ENCODE results near the gene ELF2. TPM values are rescaled to one million over a fixed set of nuclear protein-coding genes. Genes with fewer than 3 reads are reported as not detected.
"Not testable (repeated sequence)": the region's sequence is repeated elsewhere in the genome, so short reads cannot be mapped to it uniquely, and the experiment has no call there.

The ELF2 gene
- total and polyA plus RNA-seq, 2 donors (not counting 1 experiment from before 2014, with no cell fraction given) = 25.1 to 97.5 TPM

DNA sequence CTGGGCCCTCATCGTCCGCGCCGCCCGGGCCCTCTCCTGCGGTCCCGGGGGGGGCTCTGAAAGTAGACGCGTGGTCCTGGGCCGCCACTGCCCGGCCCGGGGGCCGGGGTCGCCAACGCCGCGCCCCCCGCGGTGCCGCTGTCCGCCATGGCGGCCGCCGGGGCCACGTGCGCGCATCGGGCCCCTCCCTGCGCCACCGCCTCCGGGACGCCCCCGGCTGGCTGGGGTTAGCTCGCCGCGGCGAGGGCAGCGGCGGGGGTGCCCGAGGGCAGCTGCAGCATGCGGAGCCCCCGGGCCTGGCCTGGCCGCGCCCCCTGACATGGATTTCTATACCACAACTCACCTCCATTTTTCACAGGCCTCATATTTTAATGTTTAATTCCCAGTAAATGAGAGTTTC lies 61.8 kb downstream of the ELF2 start:
- Mint-ChIP-seq H3K27ac (no peak overlapping the region), H3K4me1 (no peaks in the 10 kb centered on the region), H3K9me3 (ENCODE audit: insufficient read depth) (no peaks in the 10 kb centered on the region), H3K27me3 (no peaks in the 10 kb centered on the region), H3K4me3 (no peak overlapping the region)
- Histone ChIP-seq H4K20me1 (ENCODE audit: control insufficient read depth, insufficient read depth, low read length, poor library complexity, severe bottlenecking) (no peaks in the 10 kb centered on the region), H3K36me3 (replicated peaks in 1 of 2; ENCODE audit: control extremely low read depth in 1 of 2, control insufficient read depth in 1 of 2, extremely low read depth in 1 of 2, insufficient read depth in 2 of 2, low read length in 1 of 2) (no peaks in the 10 kb centered on the region), H3K4me3 (ENCODE audit: control extremely low read depth in 1 of 5, extremely low read depth in 1 of 5, insufficient read depth in 1 of 5, low read depth in 2 of 5, low read length in 4 of 5) (no peak overlapping the region), H3K4me2 (replicated peaks; ENCODE audit: low read depth, low read length, poor library complexity, severe bottlenecking) (no peak overlapping the region), H3K4me1 (ENCODE audit: control insufficient read depth in 2 of 2, insufficient read depth in 2 of 2, low read length in 2 of 2) (no peaks in the 10 kb centered on the region), H3K9ac (ENCODE audit: low read length) (no peak overlapping the region), H3K27ac (ENCODE audit: low read length in 2 of 2) (no peak overlapping the region), H2AFZ (ENCODE audit: insufficient read depth, low read depth, low read length, poor library complexity, severe bottlenecking) (no peak overlapping the region), H3K79me2 (ENCODE audit: control insufficient read depth, insufficient read depth, low read length) (no peaks in the 10 kb centered on the region), H3K27me3 (replicated peaks in 1 of 4; ENCODE audit: control extremely low read depth in 1 of 4, control insufficient read depth in 3 of 4, insufficient read depth in 4 of 4, low read length in 3 of 4) (no peaks in the 10 kb centered on the region), H3K9me3 (ENCODE audit: control extremely low read depth in 1 of 3, control insufficient read depth in 2 of 3, insufficient read depth in 1 of 3, low read length in 2 of 3) (no peaks in the 10 kb centered on the region)
- no peak for ATAC-seq (ENCODE audit: low read depth)
- intact Hi-C loops (cut with micrococcal nuclease) = no loop called here
- 99% methylated on average over 33 of the region's 44 CpGs for WGBS (ENCODE audit: insufficient coverage)
- ChIA-PET POLR2A (no interaction called here), CTCF (no interaction called here)
- TF ChIP-seq, protein P1, sequence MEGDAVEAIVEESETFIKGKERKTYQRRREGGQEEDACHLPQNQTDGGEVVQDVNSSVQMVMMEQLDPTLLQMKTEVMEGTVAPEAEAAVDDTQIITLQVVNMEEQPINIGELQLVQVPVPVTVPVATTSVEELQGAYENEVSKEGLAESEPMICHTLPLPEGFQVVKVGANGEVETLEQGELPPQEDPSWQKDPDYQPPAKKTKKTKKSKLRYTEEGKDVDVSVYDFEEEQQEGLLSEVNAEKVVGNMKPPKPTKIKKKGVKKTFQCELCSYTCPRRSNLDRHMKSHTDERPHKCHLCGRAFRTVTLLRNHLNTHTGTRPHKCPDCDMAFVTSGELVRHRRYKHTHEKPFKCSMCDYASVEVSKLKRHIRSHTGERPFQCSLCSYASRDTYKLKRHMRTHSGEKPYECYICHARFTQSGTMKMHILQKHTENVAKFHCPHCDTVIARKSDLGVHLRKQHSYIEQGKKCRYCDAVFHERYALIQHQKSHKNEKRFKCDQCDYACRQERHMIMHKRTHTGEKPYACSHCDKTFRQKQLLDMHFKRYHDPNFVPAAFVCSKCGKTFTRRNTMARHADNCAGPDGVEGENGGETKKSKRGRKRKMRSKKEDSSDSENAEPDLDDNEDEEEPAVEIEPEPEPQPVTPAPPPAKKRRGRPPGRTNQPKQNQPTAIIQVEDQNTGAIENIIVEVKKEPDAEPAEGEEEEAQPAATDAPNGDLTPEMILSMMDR (IDR thresholded peaks at IDR 0.05) = no peak
- no peak for TF ChIP-seq EZH2 (IDR thresholded peaks at IDR 0.05; ENCODE audit: borderline replicate concordance, insufficient read depth, low read depth, low read length, poor library complexity, severe bottlenecking)
- DNase-seq = no peak

DNA sequence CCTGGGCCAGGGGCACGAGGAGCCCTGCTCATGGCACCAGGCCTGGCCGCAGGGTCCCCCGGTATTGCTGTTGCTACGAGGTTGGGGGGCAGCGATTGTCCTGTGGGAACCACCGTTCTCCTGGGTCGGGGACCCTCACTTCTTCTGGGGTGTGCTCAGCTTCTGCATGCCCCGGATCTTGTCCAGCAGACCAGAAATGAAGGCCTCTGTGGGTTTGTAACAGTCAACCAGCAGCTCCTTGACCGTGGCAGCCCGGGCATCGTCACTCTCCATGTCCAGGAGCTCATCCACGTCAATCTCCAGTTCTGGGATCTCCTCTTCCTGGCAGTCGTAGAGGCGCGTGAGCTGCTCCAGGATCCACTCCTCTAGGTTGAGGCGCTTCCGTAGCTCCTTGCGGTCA lies 62.2 kb downstream of the ELF2 start:
- DNase-seq; H3K4me3 Mint-ChIP-seq; H3K4me2 ChIP-seq (replicated peaks; ENCODE audit: low read depth, low read length, poor library complexity, severe bottlenecking); H3K4me1 Mint-ChIP-seq; H3K4me3 ChIP-seq (ENCODE audit: control extremely low read depth in 1 of 5, extremely low read depth in 1 of 5, insufficient read depth in 1 of 5, low read depth in 2 of 5, low read length in 4 of 5); ATAC-seq (ENCODE audit: low read depth); H3K27me3 ChIP-seq (replicated peaks in 1 of 4; ENCODE audit: control extremely low read depth in 1 of 4, control insufficient read depth in 3 of 4, insufficient read depth in 4 of 4, low read length in 3 of 4); H3K9me3 Mint-ChIP-seq (ENCODE audit: insufficient read depth); H3K9ac ChIP-seq (ENCODE audit: low read length); H3K9me3 ChIP-seq (ENCODE audit: control extremely low read depth in 1 of 3, control insufficient read depth in 2 of 3, insufficient read depth in 1 of 3, low read length in 2 of 3); H3K4me1 ChIP-seq (ENCODE audit: control insufficient read depth in 2 of 2, insufficient read depth in 2 of 2, low read length in 2 of 2); H3K79me2 ChIP-seq (ENCODE audit: control insufficient read depth, insufficient read depth, low read length); H2AFZ ChIP-seq (ENCODE audit: insufficient read depth, low read depth, low read length, poor library complexity, severe bottlenecking); H3K27ac Mint-ChIP-seq; H4K20me1 ChIP-seq (ENCODE audit: control insufficient read depth, insufficient read depth, low read length, poor library complexity, severe bottlenecking); H3K27me3 Mint-ChIP-seq; CTCF ChIA-PET; POLR2A ChIA-PET; H3K36me3 ChIP-seq (replicated peaks in 1 of 2; ENCODE audit: control extremely low read depth in 1 of 2, control insufficient read depth in 1 of 2, extremely low read depth in 1 of 2, insufficient read depth in 2 of 2, low read length in 1 of 2); H3K27ac ChIP-seq (ENCODE audit: low read length in 2 of 2); intact Hi-C loops (cut with micrococcal nuclease): not testable (repeated sequence)
- 96% methylated on average over 16 of the region's 18 CpGs for WGBS (ENCODE audit: insufficient coverage)
